ENCODE data around the gene PAXX. TPM values are rescaled to one million over a fixed set of nuclear protein-coding genes. Genes with fewer than 3 reads are reported as not detected.
A peak's percentile ranks its signal among the peaks of the same experiment; 100 is the strongest.

PAXX gene, protein sequence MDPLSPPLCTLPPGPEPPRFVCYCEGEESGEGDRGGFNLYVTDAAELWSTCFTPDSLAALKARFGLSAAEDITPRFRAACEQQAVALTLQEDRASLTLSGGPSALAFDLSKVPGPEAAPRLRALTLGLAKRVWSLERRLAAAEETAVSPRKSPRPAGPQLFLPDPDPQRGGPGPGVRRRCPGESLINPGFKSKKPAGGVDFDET
- total RNA-seq (2014; rRNA removed) (113 and 137 TPM in 2 replicates), Bru-seq, nascent RNA (percentile 85 among the genes with signal in this experiment), BruChase-seq, experiment 1, labeled RNA remaining after a 6-hour chase (percentile 86 among the genes with signal in this experiment), BruChase-seq, experiment 2, labeled RNA remaining after a 2-hour chase (percentile 77 among the genes with signal in this experiment)
- long read RNA-seq, transcript PAXX-201 (7 exons, 812 nt) = minor isoform, 7 of 90 reads
- long read RNA-seq, transcript PAXX-208 (5 exons, 1,077 nt) = major isoform, 19 of 90 reads
- long read RNA-seq, transcript PAXX-207 (6 exons, 958 nt) = minor isoform, 6 of 90 reads
- long read RNA-seq, partial matches to known transcripts = 28 of 90 reads
- long read RNA-seq, other reads (novel, unspliced or antisense) = 28 of 90 reads

DNA sequence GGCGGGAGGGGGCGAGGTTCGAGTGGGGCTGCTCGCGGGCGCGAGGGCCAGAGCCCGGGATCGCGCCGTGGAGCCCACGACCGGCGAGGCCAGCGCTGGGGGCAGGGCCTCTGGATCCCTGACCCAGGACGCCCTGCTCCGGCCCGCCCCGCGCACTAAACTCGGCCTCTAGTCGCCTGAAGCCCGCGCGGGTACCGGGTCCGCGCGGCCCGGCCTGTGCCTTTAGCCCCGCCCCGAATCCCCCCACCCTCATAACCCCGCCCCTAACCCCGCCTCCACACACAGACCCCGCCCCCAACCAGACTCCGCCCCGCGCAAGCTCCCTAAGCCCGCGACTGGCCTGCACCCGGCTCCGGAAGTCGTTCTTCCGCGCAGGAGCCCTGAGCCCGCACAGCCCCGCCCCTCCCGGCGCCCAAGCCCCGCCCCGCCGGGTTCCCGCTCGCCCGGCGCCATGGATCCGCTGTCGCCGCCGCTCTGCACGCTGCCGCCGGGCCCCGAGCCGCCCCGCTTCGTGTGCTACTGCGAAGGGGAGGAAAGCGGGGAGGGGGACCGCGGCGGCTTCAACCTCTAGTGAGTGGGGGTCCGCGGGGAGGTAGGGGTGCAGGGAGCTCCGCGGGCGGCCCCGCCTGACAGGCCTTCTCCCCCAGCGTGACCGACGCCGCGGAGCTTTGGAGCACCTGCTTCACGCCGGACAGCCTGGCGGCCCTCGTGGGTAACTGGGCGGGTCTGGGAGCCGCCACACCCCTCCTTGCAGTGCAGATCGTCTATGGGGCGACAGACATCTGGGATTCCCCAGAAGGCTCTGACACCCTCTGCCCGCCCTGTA lies at the start of gene PAXX:
PAXX (plus strand) TSS at position 430 of the 826 bp plus-strand sequence; CDS start at position 452, 22 bp downstream.
- Histone ChIP-seq H3K36me3 (ENCODE audit: low read depth, low read length) (no peaks in the 10 kb centered on the region; the same call in 1 of the 2 replicates), H3K9ac (ENCODE audit: low read length) (peak within 1 kb of the TSS; percentile 90), H3K4me3 (ENCODE audit: low read length) (peak within 1 kb of the TSS; percentile 89), H3K27ac (ENCODE audit: low read length) (peak within 1 kb of the TSS; percentile 59), H3K27me3 (ENCODE audit: low read length) (no peaks in the 10 kb centered on the region), H4K20me1 (ENCODE audit: low read length) (no peaks in the 10 kb centered on the region), H3K9me3 (ENCODE audit: low read length) (no peaks in the 10 kb centered on the region), H3K4me2 (ENCODE audit: low read length) (peak within 1 kb of the TSS; percentile 87), H3F3A (ENCODE audit: low read length, unreplicated experiment) (no peaks in the 10 kb centered on the region), H3K4me1 (ENCODE audit: insufficient read depth, low read length) (peaks cover 24% of the 10 kb centered on the region), H3K9me2 (replicated peaks; ENCODE audit: low read length) (no peaks in the 10 kb centered on the region), H3K79me2 (ENCODE audit: low read length) (peaks cover 16% of the 10 kb centered on the region), H2AFZ (ENCODE audit: low read length) (peak within 1 kb of the TSS; percentile 63)
- TF ChIP-seq, protein P1, sequence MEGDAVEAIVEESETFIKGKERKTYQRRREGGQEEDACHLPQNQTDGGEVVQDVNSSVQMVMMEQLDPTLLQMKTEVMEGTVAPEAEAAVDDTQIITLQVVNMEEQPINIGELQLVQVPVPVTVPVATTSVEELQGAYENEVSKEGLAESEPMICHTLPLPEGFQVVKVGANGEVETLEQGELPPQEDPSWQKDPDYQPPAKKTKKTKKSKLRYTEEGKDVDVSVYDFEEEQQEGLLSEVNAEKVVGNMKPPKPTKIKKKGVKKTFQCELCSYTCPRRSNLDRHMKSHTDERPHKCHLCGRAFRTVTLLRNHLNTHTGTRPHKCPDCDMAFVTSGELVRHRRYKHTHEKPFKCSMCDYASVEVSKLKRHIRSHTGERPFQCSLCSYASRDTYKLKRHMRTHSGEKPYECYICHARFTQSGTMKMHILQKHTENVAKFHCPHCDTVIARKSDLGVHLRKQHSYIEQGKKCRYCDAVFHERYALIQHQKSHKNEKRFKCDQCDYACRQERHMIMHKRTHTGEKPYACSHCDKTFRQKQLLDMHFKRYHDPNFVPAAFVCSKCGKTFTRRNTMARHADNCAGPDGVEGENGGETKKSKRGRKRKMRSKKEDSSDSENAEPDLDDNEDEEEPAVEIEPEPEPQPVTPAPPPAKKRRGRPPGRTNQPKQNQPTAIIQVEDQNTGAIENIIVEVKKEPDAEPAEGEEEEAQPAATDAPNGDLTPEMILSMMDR (conservative IDR thresholded peaks at IDR 0.05; ENCODE audit: low read depth, low read length) = no peak
- TF ChIP-seq EZH2phosphoT487 (IDR thresholded peaks at IDR 0.05; ENCODE audit: borderline replicate concordance, low read length) = no peak
- no peak for TF ChIP-seq EZH2 (IDR thresholded peaks at IDR 0.05; ENCODE audit: low read length, unreplicated experiment)
- ATAC-seq (peak; percentile 71), DNase-seq (peak; percentile 82)
- intact Hi-C loops (cut with micrococcal nuclease) = loop anchor here (2.0 to 10.0 kb wide), 2 partner anchors 41 to 147 kb away; partner anchors contain the start of genes AJM1 and PHPT1
- BruUV-seq (replicated peaks) = no TSS peak
- CTCF ChIA-PET = interaction anchor here (1.4 kb wide), 1 partner anchor 37 kb away, joined by 6 read pairs; no protein-coding TSS in a partner anchor
- POLR2A ChIA-PET (ENCODE audit: unreplicated experiment) = interaction anchor here (0.6 kb wide), 5 partner anchors 30 to 490 kb away, joined by 3 to 14 read pairs (median 6); no protein-coding TSS in a partner anchor

DNA sequence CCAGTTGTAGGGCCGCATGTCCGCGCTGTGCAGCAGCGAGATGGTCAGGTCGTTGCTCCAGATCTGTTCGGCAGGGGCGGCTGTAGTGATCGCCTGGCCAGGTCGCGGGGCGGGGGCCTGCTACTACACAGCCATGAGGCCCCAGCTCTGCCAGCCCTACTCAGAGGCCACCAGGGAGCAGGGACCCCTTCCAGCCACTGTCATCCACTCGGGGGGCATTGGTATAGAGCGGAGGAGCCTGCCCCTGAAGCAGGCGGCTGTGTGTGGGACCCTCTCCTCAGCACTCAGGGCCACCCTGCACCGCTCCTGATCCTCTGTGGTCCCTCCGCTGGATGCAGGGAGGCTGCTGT lies 49.4 kb upstream of the PAXX start:
- CTCF ChIA-PET = no interaction called here

More for the DNA sequence above, 49.4 kb upstream of the PAXX start:
- Histone ChIP-seq H4K20me1 (ENCODE audit: low read length) (no peaks in the 10 kb centered on the region), H3K27me3 (ENCODE audit: low read length) (no peaks in the 10 kb centered on the region), H3K4me1 (ENCODE audit: insufficient read depth, low read length) (peaks cover under 1% of the 10 kb centered on the region; the same call in 1 of the 2 replicates), H2AFZ (ENCODE audit: low read length) (no peak overlapping the region), H3K27ac (ENCODE audit: low read length) (no peak overlapping the region), H3K9me2 (replicated peaks; ENCODE audit: low read length) (no peaks in the 10 kb centered on the region), H3K9me3 (ENCODE audit: low read length) (no peaks in the 10 kb centered on the region), H3K79me2 (ENCODE audit: low read length) (peaks cover 26% of the 10 kb centered on the region), H3K4me2 (ENCODE audit: low read length) (peak overlapping the region; percentile 98), H3F3A (ENCODE audit: low read length, unreplicated experiment) (no peaks in the 10 kb centered on the region), H3K9ac (ENCODE audit: low read length) (peak overlapping the region; percentile 83; the same call in 1 of the 2 replicates), H3K36me3 (ENCODE audit: low read depth, low read length) (no peaks in the 10 kb centered on the region; the same call in 1 of the 2 replicates), H3K4me3 (ENCODE audit: low read length) (peak overlapping the region; percentile 71)
- intact Hi-C loops (cut with micrococcal nuclease) = no loop called here
- no peak for TF ChIP-seq EZH2phosphoT487 (IDR thresholded peaks at IDR 0.05; ENCODE audit: borderline replicate concordance, low read length)
- TF ChIP-seq, protein P1 (conservative IDR thresholded peaks at IDR 0.05; ENCODE audit: low read depth, low read length) = no peak
- no peak for TF ChIP-seq EZH2 (IDR thresholded peaks at IDR 0.05; ENCODE audit: low read length, unreplicated experiment)
- POLR2A ChIA-PET (ENCODE audit: unreplicated experiment) = no interaction called here
- ATAC-seq (no peak), DNase-seq (no peak)
- BruUV-seq (replicated peaks) = no TSS peak
